ENCODE results near the gene ADCY9. TPM values are rescaled to one million over a fixed set of nuclear protein-coding genes. Genes with fewer than 3 reads are reported as not detected.

ADCY9 gene
- total RNA-seq, 1 donor from 2014 or later: 31.9 TPM

- no peaks in the 10 kb centered on the region for H3K27me3 Mint-ChIP-seq (ENCODE audit: low read depth)
- peaks cover 5% of the 10 kb centered on the region for H3K36me3 Mint-ChIP-seq (ENCODE audit: low read depth)
- H3K4me3 Mint-ChIP-seq (ENCODE audit: unreplicated experiment): no peak overlapping the region
- no peak for DNase-seq (ENCODE audit: low spot score)
- H3K4me1 Mint-ChIP-seq (ENCODE audit: low read depth): peaks cover 54% of the 10 kb centered on the region
- peaks cover 8% of the 10 kb centered on the region for H3K9me3 Mint-ChIP-seq (ENCODE audit: low read depth)
- TF ChIP-seq CTCF (IDR thresholded peaks at IDR 0.05): no peak
- H3K27ac Mint-ChIP-seq (ENCODE audit: unreplicated experiment): no peak overlapping the region
These were observed 32.8 kb downstream of the ADCY9 start for GRCh38 chr16:4083347-4083870.

- H3K27me3 Mint-ChIP-seq (ENCODE audit: low read depth): no peaks in the 10 kb centered on the region
- TF ChIP-seq CTCF (IDR thresholded peaks at IDR 0.05): no peak
- H3K4me3 Mint-ChIP-seq (ENCODE audit: unreplicated experiment): no peak overlapping the region
- H3K4me1 Mint-ChIP-seq (ENCODE audit: low read depth): peaks cover 46% of the 10 kb centered on the region
- no peak overlapping the region for H3K27ac Mint-ChIP-seq (ENCODE audit: unreplicated experiment)
- peaks cover 11% of the 10 kb centered on the region for H3K9me3 Mint-ChIP-seq (ENCODE audit: low read depth)
- no peak for DNase-seq (ENCODE audit: low spot score)
- peaks cover 5% of the 10 kb centered on the region for H3K36me3 Mint-ChIP-seq (ENCODE audit: low read depth)
These were observed 33.7 kb downstream of the ADCY9 start for GRCh38 chr16:4082474-4083044.

- no peak for DNase-seq (ENCODE audit: low spot score)
- peaks cover 7% of the 10 kb centered on the region for H3K36me3 Mint-ChIP-seq (ENCODE audit: low read depth)
- H3K9me3 Mint-ChIP-seq (ENCODE audit: low read depth): peaks cover 11% of the 10 kb centered on the region
- H3K4me1 Mint-ChIP-seq (ENCODE audit: low read depth): peaks cover 49% of the 10 kb centered on the region
- no peaks in the 10 kb centered on the region for H3K27me3 Mint-ChIP-seq (ENCODE audit: low read depth)
- TF ChIP-seq CTCF (IDR thresholded peaks at IDR 0.05): no peak
- H3K27ac Mint-ChIP-seq (ENCODE audit: unreplicated experiment): no peak overlapping the region
- H3K4me3 Mint-ChIP-seq (ENCODE audit: unreplicated experiment): peak overlapping the region; percentile 9
These were observed 34.7 kb downstream of the ADCY9 start for GRCh38 chr16:4081521-4082021.

GRCh38 chr16:4081047-4081446, 35.2 kb downstream of the ADCY9 start:
- peaks cover 46% of the 10 kb centered on the region for H3K4me1 Mint-ChIP-seq (ENCODE audit: low read depth)
- peak overlapping the region; percentile 82 for H3K27ac Mint-ChIP-seq (ENCODE audit: unreplicated experiment)
- DNase-seq (ENCODE audit: low spot score): no peak
- peaks cover 7% of the 10 kb centered on the region for H3K36me3 Mint-ChIP-seq (ENCODE audit: low read depth)
- no peak for TF ChIP-seq CTCF (IDR thresholded peaks at IDR 0.05)
- H3K4me3 Mint-ChIP-seq (ENCODE audit: unreplicated experiment): peak overlapping the region; percentile 44
- peaks cover 11% of the 10 kb centered on the region for H3K9me3 Mint-ChIP-seq (ENCODE audit: low read depth)
- no peaks in the 10 kb centered on the region for H3K27me3 Mint-ChIP-seq (ENCODE audit: low read depth)

GRCh38 chr16:4077174-4077649, 39.0 kb downstream of the ADCY9 start:
- H3K27ac Mint-ChIP-seq (ENCODE audit: unreplicated experiment): no peak overlapping the region
- peaks cover 2% of the 10 kb centered on the region for H3K36me3 Mint-ChIP-seq (ENCODE audit: low read depth)
- H3K4me3 Mint-ChIP-seq (ENCODE audit: unreplicated experiment): no peak overlapping the region
- DNase-seq (ENCODE audit: low spot score): no peak
- peaks cover 20% of the 10 kb centered on the region for H3K4me1 Mint-ChIP-seq (ENCODE audit: low read depth)
- TF ChIP-seq CTCF (IDR thresholded peaks at IDR 0.05): no peak
- H3K9me3 Mint-ChIP-seq (ENCODE audit: low read depth): peaks cover 6% of the 10 kb centered on the region
- H3K27me3 Mint-ChIP-seq (ENCODE audit: low read depth): no peaks in the 10 kb centered on the region
